Common myeloid progenitor, CD34-positive (primary cell): ENCODE measurements around the gene USP13.

Experiments used
- CTCF ChIA-PET: fragments of 350-600 bp; sonication (Branson Sonifier 250); formaldehyde crosslinking; loops from one replicate; lab custom pipeline; 2021; ENCODE audit warnings: antibody characterized with exemption; lab: Charles Lee
- POLR2A ChIA-PET: fragments of 350-600 bp; sonication (Branson Sonifier 250); formaldehyde crosslinking; loops from one replicate; lab custom pipeline; 2021; ENCODE audit warnings: antibody characterized with exemption; lab: Charles Lee
- DNase-seq, 3 donors: peaks; one replicate each; pipeline versions ENCODE4 v3.0.0 to v3.0.0-alpha.2; 2013
- H3K27ac ChIP-seq, 2 experiments: 1 replicate in 1 of 2; 2 replicates in 1 of 2; pipeline ENCODE4 v1.7.0; 2013; ENCODE audit warnings: inconsistent platforms in 2 of 2, low read length in 2 of 2, mild to moderate bottlenecking in 2 of 2, low read depth in 1 of 2, moderate library complexity in 1 of 2; ENCODE audit not compliant: severe bottlenecking in 2 of 2, insufficient read depth in 1 of 2, poor library complexity in 1 of 2
- H3K27me3 ChIP-seq, 5 experiments: replicated peaks in 2 of 5; 1 replicate in 3 of 5; 2 replicates in 2 of 5; pipeline versions ENCODE4 v1.6.1 to v1.7.0; 2013; ENCODE audit warnings: low read length in 4 of 5, mild to moderate bottlenecking in 2 of 5, moderate library complexity in 2 of 5, inconsistent platforms in 1 of 5; ENCODE audit not compliant: insufficient read depth in 5 of 5, control insufficient read depth in 4 of 5
- H3K36me3 ChIP-seq, 4 experiments: 1 replicate in 2 of 4; 2 replicates in 2 of 4; pipeline versions ENCODE4 v1.6.1 to v1.7.0; 2013; ENCODE audit warnings: low read length in 3 of 4, control low read depth in 1 of 4, mild to moderate bottlenecking in 1 of 4; ENCODE audit not compliant: control insufficient read depth in 4 of 4, insufficient read depth in 4 of 4
- H3K4me1 ChIP-seq, 4 experiments: 1 replicate in 3 of 4; 2 replicates in 1 of 4; pipeline versions ENCODE4 v1.6.1 to v1.7.1; 2013; ENCODE audit warnings: low read length in 3 of 4, mild to moderate bottlenecking in 3 of 4, control low read depth in 1 of 4, inconsistent platforms in 1 of 4, moderate library complexity in 1 of 4; ENCODE audit not compliant: control insufficient read depth in 4 of 4, insufficient read depth in 4 of 4; ENCODE audit errors: control extremely low read depth in 1 of 4
- H3K4me3 ChIP-seq, 7 experiments: 1 replicate in 4 of 7; 2 replicates in 3 of 7; pipeline versions ENCODE4 v1.5.1 to v1.7.0; 2013; ENCODE audit warnings: mild to moderate bottlenecking in 7 of 7, low read length in 6 of 7, moderate library complexity in 6 of 7, inconsistent platforms in 2 of 7, low read depth in 2 of 7, control low read depth in 1 of 7; ENCODE audit not compliant: insufficient read depth in 4 of 7, control insufficient read depth in 1 of 7; ENCODE audit errors: extremely low read depth in 1 of 7
- H3K9me3 ChIP-seq, 5 experiments: 1 replicate in 4 of 5; 2 replicates in 1 of 5; pipeline versions ENCODE4 v1.6.1 to v1.7.1; 2013; ENCODE audit warnings: low read length in 4 of 5, mild to moderate bottlenecking in 2 of 5, inconsistent platforms in 1 of 5, low read depth in 1 of 5, moderate library complexity in 1 of 5; ENCODE audit not compliant: control insufficient read depth in 4 of 5, insufficient read depth in 2 of 5; ENCODE audit errors: control extremely low read depth in 1 of 5
- WGBS: methylation state at CpG from one replicate; pipeline ENCODE4 v1.1.5; 2013; ENCODE audit not compliant: insufficient coverage; 5-methylcytosine and 5-hydroxymethylcytosine counted together

USP13 gene

GRCh38 chr3:179833294-179833693 lies 180.5 kb downstream of the USP13 start:
- H3K4me3 ChIP-seq, result no peak overlapping the region
- ChIA-PET CTCF (no interaction called here), POLR2A (no interaction called here)
- no peak overlapping the region for H3K27ac ChIP-seq
- H3K36me3 ChIP-seq, result no peaks in the 10 kb centered on the region
- no peaks in the 10 kb centered on the region for H3K9me3 ChIP-seq
- DNase-seq, result no peak
- H3K4me1 ChIP-seq, result no peaks in the 10 kb centered on the region
- H3K27me3 ChIP-seq, result peaks cover 0 to 8% (median 0%) of the 10 kb centered on the region in 5 experiments

DNA sequence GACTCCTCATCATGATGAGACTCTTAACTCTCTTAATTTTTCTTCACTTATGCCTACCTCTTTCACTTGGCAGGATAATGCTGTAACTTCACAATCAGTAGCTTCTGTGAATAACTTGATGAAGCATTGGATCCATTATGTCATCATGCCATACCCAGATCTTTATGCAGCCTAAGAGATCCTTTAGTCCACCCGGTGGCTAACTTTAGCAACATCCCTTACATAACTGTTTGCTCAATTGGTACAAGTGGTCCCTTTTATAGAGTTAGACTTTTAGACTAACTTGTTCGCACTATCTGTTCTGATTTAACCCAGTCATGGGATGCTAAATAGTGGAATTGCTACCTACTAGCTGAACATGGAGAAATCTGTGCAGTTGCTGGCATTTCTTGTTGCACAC lies 184.5 kb downstream of the USP13 start:
- Histone ChIP-seq H3K9me3 (no peaks in the 10 kb centered on the region), H3K4me3 (no peak overlapping the region), H3K4me1 (no peaks in the 10 kb centered on the region), H3K36me3 (no peaks in the 10 kb centered on the region), H3K27ac (no peak overlapping the region), H3K27me3 (peaks cover 0 to 10% (median 0%) of the 10 kb centered on the region in 5 experiments)
- ChIA-PET CTCF (no interaction called here), POLR2A (no interaction called here)
- WGBS, result 100% methylated on average over 2 of the region's 2 CpGs
- DNase-seq, result peak; percentile 1 to 31 (median 22)
